Gastrocnemius medialis (tissue), 4 donors: Measurements from ENCODE around the gene C2orf72. TPM values are rescaled to one million over a fixed set of nuclear protein-coding genes. Genes with fewer than 3 reads are reported as not detected.

Source experiments
- ATAC-seq, 2 donors: fragments of 150-250 bp; one replicate each; pipeline ENCODE4 v1.9.1; 2016
- DNase-seq, 2 donors: peaks; one replicate each; pipeline ENCODE4 v3.0.0-alpha.2; 2019
- H3K27ac ChIP-seq, 4 donors: fragments of 200-600 bp; sonication (generic); 1 replicate in 1 of 4; 2 replicates in 3 of 4; pipeline ENCODE4 v1.5.1; 2016 to 2018; ENCODE audit warnings: mild to moderate bottlenecking in 2 of 4, moderate library complexity in 1 of 4
- H3K27me3 ChIP-seq, 3 donors: fragments of 200-600 bp; sonication (generic) in 2 of 3; 1 replicate in 1 of 3; 2 replicates in 2 of 3; pipeline versions ENCODE4 v1.5.1 to v1.6.0; 2016 to 2019; ENCODE audit warnings: mild to moderate bottlenecking in 1 of 3, moderate library complexity in 1 of 3
- H3K36me3 ChIP-seq, 2 donors: fragments of 200-600 bp; sonication (generic) in 1 of 2; one replicate each; pipeline ENCODE4 v1.5.1; 2017 to 2018
- H3K4me1 ChIP-seq, 2 donors: fragments of 200-600 bp; sonication (generic) in 1 of 2; one replicate each; pipeline ENCODE4 v1.5.1; 2016 to 2017; ENCODE audit warnings: mild to moderate bottlenecking in 2 of 2
- H3K4me3 ChIP-seq, 4 donors: fragments of 200-600 bp; sonication (generic) in 3 of 4; 1 replicate in 1 of 4; 2 replicates in 3 of 4; pipeline ENCODE4 v1.5.1; 2016 to 2019; ENCODE audit warnings: mild to moderate bottlenecking in 2 of 4
- H3K9me3 ChIP-seq, 3 donors: fragments of 200-600 bp; sonication (generic) in 2 of 3; 1 replicate in 1 of 3; 2 replicates in 2 of 3; pipeline ENCODE4 v1.5.1; 2016 to 2019
- CTCF ChIP-seq, 5 experiments: fragments of 450-650 bp in 3 of 5; fragments of 200-600 bp in 2 of 5; sonication (generic) in 2 of 5; IDR thresholded peaks in 4 of 5; conservative IDR thresholded peaks in 1 of 5; 1 replicate in 4 of 5; 2 replicates in 1 of 5; pipeline ENCODE4 v1.5.1; 2016 to 2019; ENCODE audit warnings: antibody characterized with exemption in 5 of 5, mild to moderate bottlenecking in 3 of 5, moderate library complexity in 3 of 5
- POLR2A ChIP-seq, 2 donors: fragments of 450-650 bp; IDR thresholded peaks; one replicate each; pipeline ENCODE4 v1.6.1; 2017; ENCODE audit warnings: antibody characterized with exemption in 2 of 2, mild to moderate bottlenecking in 2 of 2, moderate library complexity in 2 of 2
- in situ Hi-C, 4 donors: fragments of 200-750 bp; cut with MboI; loops; one replicate each; pipeline versions ENCODE4 v1.15.0 to v1.8.0; 2017; ENCODE audit warnings: low sequenced_read_pairs in 4 of 4
- intact Hi-C: fragments of 100-400 bp; cut with DNase I; formaldehyde crosslinking; loops from one replicate; pipeline ENCODE4 v1.15.1; 2023; ENCODE audit warnings: low total_unique reads
- total RNA-seq, 4 donors: library from RNA; depleted of rRNA; stranded (reverse); fragments of >200 nt; gene quantifications; one replicate each; pipeline versions ENCODE4 v1.1.0 to v1.2.3, GENCODE V29; 2016

Gene C2orf72
- total RNA-seq, 4 donors from 2014 or later = 0.10 to 0.44 (median 0.15) TPM; not detected in 1

GRCh38 chr2:231047923-231048915 lies 10.9 kb downstream of the C2orf72 start:
- Histone ChIP-seq H3K9me3 (no peaks in the 10 kb centered on the region), H3K27me3 (no peaks in the 10 kb centered on the region), H3K36me3 (no peaks in the 10 kb centered on the region), H3K4me3 (no peak overlapping the region), H3K4me1 (peaks cover 4 to 6% of the 10 kb centered on the region in 2 donors), H3K27ac (no peak overlapping the region)
- TF ChIP-seq CTCF (IDR thresholded peaks at IDR 0.05 in 4 of 5, conservative IDR thresholded peaks at IDR 0.05 in 1 of 5) = no peak
- no peak for TF ChIP-seq POLR2A (IDR thresholded peaks at IDR 0.05)
- intact Hi-C loops (no loop called here), in situ Hi-C loops (no loop called here)
- DNase-seq (no peak), ATAC-seq (no peak)

- intact Hi-C loops = no loop called here
- no peak overlapping the region for H3K4me3 ChIP-seq
- TF ChIP-seq POLR2A (IDR thresholded peaks at IDR 0.05) (no peak), CTCF (IDR thresholded peaks at IDR 0.05 in 4 of 5, conservative IDR thresholded peaks at IDR 0.05 in 1 of 5) (no peak)
- no peaks in the 10 kb centered on the region for H3K9me3 ChIP-seq
- H3K27me3 ChIP-seq = no peaks in the 10 kb centered on the region
- peaks cover 4 to 6% of the 10 kb centered on the region in 2 donors for H3K4me1 ChIP-seq
- H3K27ac ChIP-seq = no peak overlapping the region
- in situ Hi-C loops = loop anchor here in 1 of 4 donors (25.0 kb wide), 1 partner anchor 1237 kb away; no protein-coding TSS in a partner anchor
- DNase-seq = no peak
- H3K36me3 ChIP-seq = no peaks in the 10 kb centered on the region
- no peak for ATAC-seq
These were observed 12.1 kb downstream of the C2orf72 start for GRCh38 chr2:231049286-231050017.

GRCh38 chr2:231050018-231050901 lies 12.9 kb downstream of the C2orf72 start:
- TF ChIP-seq POLR2A (IDR thresholded peaks at IDR 0.05) (no peak), CTCF (IDR thresholded peaks at IDR 0.05 in 4 of 5, conservative IDR thresholded peaks at IDR 0.05 in 1 of 5) (no peak)
- no peak for DNase-seq
- in situ Hi-C loops = loop anchor here in 1 of 4 donors (25.0 kb wide), 1 partner anchor 1238 kb away; no protein-coding TSS in a partner anchor
- Histone ChIP-seq H3K27ac (no peak overlapping the region), H3K36me3 (no peaks in the 10 kb centered on the region), H3K27me3 (no peaks in the 10 kb centered on the region), H3K4me1 (peaks cover 4 to 6% of the 10 kb centered on the region in 2 donors), H3K9me3 (no peaks in the 10 kb centered on the region), H3K4me3 (no peak overlapping the region)
- no peak for ATAC-seq
- intact Hi-C loops = no loop called here

GRCh38 chr2:231051116-231051515 lies 13.8 kb downstream of the C2orf72 start:
- no peaks in the 10 kb centered on the region for H3K27me3 ChIP-seq
- peaks cover 4 to 10% of the 10 kb centered on the region in 2 donors for H3K4me1 ChIP-seq
- in situ Hi-C loops = loop anchor here in 1 of 4 donors (25.0 kb wide), 1 partner anchor 1239 kb away; no protein-coding TSS in a partner anchor
- H3K36me3 ChIP-seq = no peaks in the 10 kb centered on the region
- no peak overlapping the region for H3K4me3 ChIP-seq
- no peak for TF ChIP-seq CTCF (IDR thresholded peaks at IDR 0.05 in 4 of 5, conservative IDR thresholded peaks at IDR 0.05 in 1 of 5)
- TF ChIP-seq POLR2A (IDR thresholded peaks at IDR 0.05) = no peak
- DNase-seq (no peak), ATAC-seq (no peak)
- no peaks in the 10 kb centered on the region for H3K9me3 ChIP-seq
- intact Hi-C loops = no loop called here
- H3K27ac ChIP-seq = no peak overlapping the region
